ENCODE results near the gene TMEM170B. TPM values are rescaled to one million over a fixed set of nuclear protein-coding genes. Genes with fewer than 3 reads are reported as not detected.

TMEM170B gene
- polyA plus RNA-seq, 1 experiment = 0.23 TPM

GRCh38 chr6:11631008-11631407 is 93.5 kb downstream of the TMEM170B start:
- H3K27me3 ChIP-seq (ENCODE audit: control insufficient read depth, insufficient read depth, low read length) = no peaks in the 10 kb centered on the region
- CTCF ChIA-PET = interaction anchor here (1.7 kb wide), 1 partner anchor 10 kb away, joined by 5 read pairs; no protein-coding TSS in a partner anchor
- DNase-seq (ENCODE audit: low read depth) = no peak

GRCh38 chr6:11631539-11631938 is 94.0 kb downstream of the TMEM170B start:
- CTCF ChIA-PET = no interaction called here

More at GRCh38 chr6:11631008-11631407, 93.5 kb downstream of the TMEM170B start:
- no peak overlapping the region for H3K4me3 ChIP-seq (ENCODE audit: low read depth, low read length)
- POLR2A ChIA-PET = no interaction called here
- no peak for TF ChIP-seq CTCF (IDR thresholded peaks at IDR 0.05; ENCODE audit: insufficient read depth, low read depth, low read length)
- H3K36me3 ChIP-seq (ENCODE audit: control insufficient read depth, insufficient read depth, low read length) = no peaks in the 10 kb centered on the region

GRCh38 chr6:11632231-11632630 is 94.7 kb downstream of the TMEM170B start:
- ChIA-PET POLR2A (no interaction called here), CTCF (interaction anchor here (0.7 kb wide), 1 partner anchor 12 kb away, joined by 3 read pairs; no protein-coding TSS in a partner anchor)
- DNase-seq (ENCODE audit: low read depth) = no peak
- Histone ChIP-seq H3K4me3 (ENCODE audit: low read depth, low read length) (no peak overlapping the region), H3K36me3 (ENCODE audit: control insufficient read depth, insufficient read depth, low read length) (no peaks in the 10 kb centered on the region), H3K27me3 (ENCODE audit: control insufficient read depth, insufficient read depth, low read length) (no peaks in the 10 kb centered on the region)
- TF ChIP-seq CTCF (IDR thresholded peaks at IDR 0.05; ENCODE audit: insufficient read depth, low read depth, low read length) = no peak

More at GRCh38 chr6:11631539-11631938, 94.0 kb downstream of the TMEM170B start:
- no peak for TF ChIP-seq CTCF (IDR thresholded peaks at IDR 0.05; ENCODE audit: insufficient read depth, low read depth, low read length)
- POLR2A ChIA-PET = no interaction called here
- H3K36me3 ChIP-seq (ENCODE audit: control insufficient read depth, insufficient read depth, low read length) = no peaks in the 10 kb centered on the region
- DNase-seq (ENCODE audit: low read depth) = no peak
- no peak overlapping the region for H3K4me3 ChIP-seq (ENCODE audit: low read depth, low read length)
- H3K27me3 ChIP-seq (ENCODE audit: control insufficient read depth, insufficient read depth, low read length) = no peaks in the 10 kb centered on the region

GRCh38 chr6:11632795-11633511 is 95.4 kb downstream of the TMEM170B start:
- no peak for TF ChIP-seq CTCF (IDR thresholded peaks at IDR 0.05; ENCODE audit: insufficient read depth, low read depth, low read length)
- Histone ChIP-seq H3K36me3 (ENCODE audit: control insufficient read depth, insufficient read depth, low read length) (no peaks in the 10 kb centered on the region), H3K27me3 (ENCODE audit: control insufficient read depth, insufficient read depth, low read length) (no peaks in the 10 kb centered on the region), H3K4me3 (ENCODE audit: low read depth, low read length) (no peak overlapping the region)
- ChIA-PET POLR2A (no interaction called here), CTCF (interaction anchor here (0.7 to 1.5 kb wide), 2 partner anchors 13 to 48 kb away, joined by 3 read pairs; no protein-coding TSS in a partner anchor)
- no peak for DNase-seq (ENCODE audit: low read depth)

Small RNA genes within 50 kb of the gene (small RNA-seq; reads per million reads assigned to genes)
- not detected for gene RNU1-64P (ENCODE audit: insufficient read length, low read depth, low replicate concordance)

Other genes with a start within 250 kb of the TMEM170B start
- 0.58 and 1.6 TPM in 2 replicates for gene ADTRP, start 241.1 kb downstream of the TMEM170B start, polyA plus RNA-seq (2011; rRNA removed)

Measured in BJ (cell line).